ENCODE measurements around the gene DNAJC5. TPM values are rescaled to one million over a fixed set of nuclear protein-coding genes. Genes with fewer than 3 reads are reported as not detected.

DNAJC5 gene
- total and polyA plus RNA-seq, 2 experiments from 2014 or later = 7.1 to 33.5 TPM

DNA sequence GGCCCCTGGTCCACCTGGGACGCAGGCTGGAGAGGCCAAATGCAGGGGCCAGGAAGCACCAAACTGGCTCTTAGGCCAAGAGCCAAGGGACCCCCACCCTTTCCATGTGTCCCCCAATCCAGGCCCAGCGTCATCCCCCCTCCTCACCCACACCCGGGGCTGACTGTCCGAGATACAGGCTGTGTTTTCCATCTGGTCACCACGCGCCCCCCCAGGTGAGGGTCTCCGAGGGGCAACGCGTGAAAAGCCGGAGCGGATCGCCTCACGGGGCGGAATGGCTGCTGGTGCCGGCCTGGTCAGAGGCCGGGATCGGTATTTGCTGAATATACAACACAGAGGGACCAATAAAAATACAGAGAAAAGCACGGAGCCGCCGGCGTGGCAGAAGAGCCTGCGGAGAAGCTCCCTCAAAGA is 38.8 kb upstream of the DNAJC5 start:
- H3K27ac ChIP-seq (ENCODE audit: low read depth) = no peak overlapping the region
- H3K79me2 ChIP-seq (replicated peaks; ENCODE audit: insufficient read depth) = no peaks in the 10 kb centered on the region
- H3K27me3 ChIP-seq (ENCODE audit: insufficient read depth) = no peaks in the 10 kb centered on the region
- Mint-ChIP-seq H3K4me3 (peak overlapping the region; percentile 37; the same call in 2 of the 3 replicates), H3K4me1 (peaks cover 51% of the 10 kb centered on the region), H3K9me3 (no peaks in the 10 kb centered on the region), H3K27me3 (ENCODE audit: insufficient read depth, low read depth, poor library complexity) (peaks cover 31% of the 10 kb centered on the region), H3K36me3 (ENCODE audit: low read depth) (peaks cover 6% of the 10 kb centered on the region), H3K27ac (peak overlapping the region; percentile 77; the same call in 1 of the 2 replicates)
- H3K4me3 ChIP-seq = peak overlapping the region; percentile 54
- H4K20me1 ChIP-seq (replicated peaks; ENCODE audit: insufficient read depth) = no peaks in the 10 kb centered on the region
- H2AFZ ChIP-seq = no peak overlapping the region; the same call in 1 of the 2 replicates
- H3K4me1 ChIP-seq (ENCODE audit: insufficient read depth) = peaks cover 50% of the 10 kb centered on the region
- no peaks in the 10 kb centered on the region for H3K36me3 ChIP-seq (ENCODE audit: insufficient read depth)
- H3K9me2 ChIP-seq (ENCODE audit: insufficient read depth) = no peaks in the 10 kb centered on the region
- H3K4me2 ChIP-seq = peak overlapping the region; percentile 87
- ATAC-seq = peak; percentile 4
- TF ChIP-seq NANOG (IDR thresholded peaks at IDR 0.05; ENCODE audit: borderline replicate concordance) = no peak
- 0 out of 2 replicates have a peak, but pooled peaks have one; percentile 25 for TF ChIP-seq POLR2AphosphoS5 (IDR thresholded peaks at IDR 0.05; ENCODE audit: low read depth)
- H3F3A ChIP-seq (replicated peaks; ENCODE audit: low read depth) = peaks cover 16% of the 10 kb centered on the region
- DNase-seq (ENCODE audit: low spot score) = peak; percentile 77

DNA sequence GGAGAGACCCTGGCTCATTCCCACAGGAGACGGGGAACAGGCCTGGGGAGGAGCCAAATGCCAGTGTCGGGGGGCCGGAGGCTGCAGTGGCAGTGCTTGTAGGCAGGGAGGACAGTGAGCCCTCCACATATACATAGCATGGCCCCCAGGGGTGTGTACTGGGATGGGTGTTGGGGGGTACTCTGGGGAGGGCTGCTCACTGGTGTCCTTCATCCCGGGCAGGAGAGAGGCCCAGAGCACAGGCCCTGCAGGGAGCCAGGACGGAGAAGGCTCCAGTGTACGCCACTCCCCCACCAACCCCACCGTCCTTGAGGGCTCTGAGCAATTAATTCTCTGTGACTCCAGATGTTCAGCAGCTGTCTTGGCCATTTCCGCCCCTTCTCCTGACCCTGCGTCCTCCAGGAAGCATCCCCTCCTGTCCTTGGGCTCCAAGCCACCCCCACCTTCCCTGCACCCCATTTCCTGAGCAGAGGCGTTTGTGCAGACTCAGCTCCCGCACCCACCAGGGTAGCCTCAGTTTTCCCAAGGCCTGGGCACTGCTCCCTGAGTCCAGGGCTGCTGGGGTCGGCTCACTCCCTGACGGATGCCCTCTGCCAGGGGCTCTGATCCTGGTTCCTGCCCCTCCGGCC is 37.0 kb upstream of the DNAJC5 start:
- DNase-seq (ENCODE audit: low spot score) (no peak), ATAC-seq (no peak)
- Histone ChIP-seq H3K79me2 (replicated peaks; ENCODE audit: insufficient read depth) (no peaks in the 10 kb centered on the region), H3K9me2 (ENCODE audit: insufficient read depth) (no peaks in the 10 kb centered on the region), H3K27me3 (ENCODE audit: insufficient read depth) (no peaks in the 10 kb centered on the region), H3K4me3 (peak overlapping the region; percentile 37; the same call in 1 of the 2 replicates), H2AFZ (no peak overlapping the region), H3K27ac (ENCODE audit: low read depth) (peak overlapping the region; percentile 78; the same call in 1 of the 2 replicates), H3K36me3 (ENCODE audit: insufficient read depth) (no peaks in the 10 kb centered on the region), H3K4me1 (ENCODE audit: insufficient read depth) (peaks cover 51% of the 10 kb centered on the region), H4K20me1 (replicated peaks; ENCODE audit: insufficient read depth) (no peaks in the 10 kb centered on the region), H3K4me2 (peak overlapping the region; percentile 73), H3F3A (replicated peaks; ENCODE audit: low read depth) (peaks cover 17% of the 10 kb centered on the region)
- Mint-ChIP-seq H3K27ac (peak overlapping the region; percentile 70), H3K36me3 (ENCODE audit: low read depth) (peaks cover 7% of the 10 kb centered on the region), H3K4me1 (peaks cover 47% of the 10 kb centered on the region), H3K27me3 (ENCODE audit: insufficient read depth, low read depth, poor library complexity) (peaks cover 21% of the 10 kb centered on the region), H3K4me3 (0 out of 3 replicates have a peak overlapping the region, but pooled peaks have one; percentile 24), H3K9me3 (no peaks in the 10 kb centered on the region)
- TF ChIP-seq, protein P1, sequence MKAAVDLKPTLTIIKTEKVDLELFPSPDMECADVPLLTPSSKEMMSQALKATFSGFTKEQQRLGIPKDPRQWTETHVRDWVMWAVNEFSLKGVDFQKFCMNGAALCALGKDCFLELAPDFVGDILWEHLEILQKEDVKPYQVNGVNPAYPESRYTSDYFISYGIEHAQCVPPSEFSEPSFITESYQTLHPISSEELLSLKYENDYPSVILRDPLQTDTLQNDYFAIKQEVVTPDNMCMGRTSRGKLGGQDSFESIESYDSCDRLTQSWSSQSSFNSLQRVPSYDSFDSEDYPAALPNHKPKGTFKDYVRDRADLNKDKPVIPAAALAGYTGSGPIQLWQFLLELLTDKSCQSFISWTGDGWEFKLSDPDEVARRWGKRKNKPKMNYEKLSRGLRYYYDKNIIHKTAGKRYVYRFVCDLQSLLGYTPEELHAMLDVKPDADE (IDR thresholded peaks at IDR 0.05) = no peak
- TF ChIP-seq STAT1 (IDR thresholded peaks at IDR 0.05; ENCODE audit: unreplicated experiment) = no peak
- TF ChIP-seq EZH2phosphoT487 (IDR thresholded peaks at IDR 0.05; ENCODE audit: unreplicated experiment) = no peak
- no peak for TF ChIP-seq POLR2AphosphoS5 (IDR thresholded peaks at IDR 0.05; ENCODE audit: low read depth)
- TF ChIP-seq JUNB (IDR thresholded peaks at IDR 0.05; ENCODE audit: unreplicated experiment) = no peak
- TF ChIP-seq REST (IDR thresholded peaks at IDR 0.05; ENCODE audit: unreplicated experiment) = no peak
- no peak for TF ChIP-seq NANOG (IDR thresholded peaks at IDR 0.05; ENCODE audit: borderline replicate concordance)
- TF ChIP-seq, protein P2, sequence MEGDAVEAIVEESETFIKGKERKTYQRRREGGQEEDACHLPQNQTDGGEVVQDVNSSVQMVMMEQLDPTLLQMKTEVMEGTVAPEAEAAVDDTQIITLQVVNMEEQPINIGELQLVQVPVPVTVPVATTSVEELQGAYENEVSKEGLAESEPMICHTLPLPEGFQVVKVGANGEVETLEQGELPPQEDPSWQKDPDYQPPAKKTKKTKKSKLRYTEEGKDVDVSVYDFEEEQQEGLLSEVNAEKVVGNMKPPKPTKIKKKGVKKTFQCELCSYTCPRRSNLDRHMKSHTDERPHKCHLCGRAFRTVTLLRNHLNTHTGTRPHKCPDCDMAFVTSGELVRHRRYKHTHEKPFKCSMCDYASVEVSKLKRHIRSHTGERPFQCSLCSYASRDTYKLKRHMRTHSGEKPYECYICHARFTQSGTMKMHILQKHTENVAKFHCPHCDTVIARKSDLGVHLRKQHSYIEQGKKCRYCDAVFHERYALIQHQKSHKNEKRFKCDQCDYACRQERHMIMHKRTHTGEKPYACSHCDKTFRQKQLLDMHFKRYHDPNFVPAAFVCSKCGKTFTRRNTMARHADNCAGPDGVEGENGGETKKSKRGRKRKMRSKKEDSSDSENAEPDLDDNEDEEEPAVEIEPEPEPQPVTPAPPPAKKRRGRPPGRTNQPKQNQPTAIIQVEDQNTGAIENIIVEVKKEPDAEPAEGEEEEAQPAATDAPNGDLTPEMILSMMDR (conservative IDR thresholded peaks at IDR 0.05; ENCODE audit: low read depth in 2 of 2) = no peak
- TF ChIP-seq EZH2 (IDR thresholded peaks at IDR 0.05; ENCODE audit: low read depth, unreplicated experiment) = no peak
- no peak for TF ChIP-seq ZNF114 (CRISPR knock-in tag; IDR thresholded peaks at IDR 0.05)
- no peak for TF ChIP-seq ZNF331 (CRISPR knock-in tag; IDR thresholded peaks at IDR 0.05; ENCODE audit: low read depth)
- no peak for TF ChIP-seq CREB1 (CRISPR knock-in tag; IDR thresholded peaks at IDR 0.05; ENCODE audit: low read depth)
